GM12878 (cell line): ENCODE measurements around the gene EXOC3L1. TPM values are rescaled to one million over a fixed set of nuclear protein-coding genes. Genes with fewer than 3 reads are reported as not detected.

Experiments used
- ATAC-seq: fragments of 200-7000 bp; cut with Tn5 transposase; 3 replicates; pipeline ENCODE4 v1.9.1; 2020; ENCODE audit warnings: mild to moderate bottlenecking, moderate library complexity
- BruUV-seq: library from RNA; stranded (reverse); fragments of 400-500 nt; replicated peaks from 2 replicates; lab custom pipeline; 2021; lab: Mats Ljungman, UMichigan
- CTCF ChIA-PET: fragments of 300-600 bp; sonication (Branson Sonifier 250); formaldehyde crosslinking; extraction: SDS; loops from one replicate; lab custom pipeline; 2021; ENCODE audit warnings: inconsistent platforms; lab: Yijun Ruan, JAX
- POLR2A ChIA-PET: fragments of 350-600 bp; formaldehyde crosslinking; extraction: SDS; loops from one replicate; lab custom pipeline; 2021; ENCODE audit warnings: inconsistent platforms; lab: Charles Lee
- RAD21 ChIA-PET: fragments of 300-600 bp; sonication (Branson Sonifier 250); formaldehyde crosslinking; loops from one replicate; lab custom pipeline; 2023; ENCODE audit warnings: antibody characterized with exemption; ENCODE audit not compliant: unreplicated experiment; lab: Charles Lee
- SMC1A ChIA-PET: fragments of 300-600 bp; sonication (Branson Sonifier 250); formaldehyde crosslinking; loops from one replicate; lab custom pipeline; 2023; ENCODE audit not compliant: unreplicated experiment, uncharacterized antibody; lab: Charles Lee
- DNase-seq: peaks from one replicate; pipeline ENCODE4 v3.0.0-alpha.2; 2011; ENCODE audit warnings: low read depth, low spot score
- FAIRE-seq: peaks from 3 replicates; lab custom pipeline; 2011; peaks lifted over from hg19 to GRCh38; lab: Jason Lieb, UNC
- H2AFZ ChIP-seq: 2 replicates; pipeline ENCODE4 v1.6.0; 2011; ENCODE audit warnings: low read depth, low read length, control low read depth; ENCODE audit not compliant: control insufficient read depth
- H3K27ac ChIP-seq: 2 replicates; pipeline ENCODE4 v1.5.1; 2011; ENCODE audit warnings: control low read depth; ENCODE audit not compliant: control insufficient read depth, insufficient read depth
- H3K27me3 ChIP-seq, 2 experiments: replicated peaks in 1 of 2; 2 replicates each; pipeline versions ENCODE4 v1.6.0 to v1.6.1; 2011; ENCODE audit warnings: low read length in 1 of 2; ENCODE audit not compliant: control insufficient read depth in 2 of 2, insufficient read depth in 2 of 2
- H3K36me3 ChIP-seq, 2 experiments: 2 replicates each; pipeline ENCODE4 v1.5.1; 2011; ENCODE audit warnings: low read length in 1 of 2; ENCODE audit not compliant: control insufficient read depth in 2 of 2, insufficient read depth in 2 of 2
- H3K4me1 ChIP-seq: 2 replicates; pipeline ENCODE4 v1.6.1; 2011; ENCODE audit warnings: mild to moderate bottlenecking, low read length, moderate library complexity, mixed read lengths; ENCODE audit not compliant: control insufficient read depth, insufficient read depth
- H3K4me2 ChIP-seq: 2 replicates; pipeline ENCODE4 v1.6.0; 2011; ENCODE audit warnings: control low read depth; ENCODE audit not compliant: control insufficient read depth, insufficient read depth
- H3K4me3 ChIP-seq: fragments of 200-600 bp; sonication (generic); 2 replicates; pipeline ENCODE4 v1.5.1; 2016
- H3K79me2 ChIP-seq: 2 replicates; pipeline ENCODE4 v1.6.0; 2011; ENCODE audit warnings: low read length; ENCODE audit not compliant: control insufficient read depth, insufficient read depth
- H3K9ac ChIP-seq: 2 replicates; pipeline ENCODE4 v1.8.0; 2011; ENCODE audit warnings: low read length, control low read depth, mixed read lengths; ENCODE audit not compliant: control insufficient read depth, insufficient read depth
- H3K9me3 ChIP-seq: replicated peaks from 3 replicates; pipeline ENCODE4 v1.5.1; 2011; ENCODE audit warnings: mild to moderate bottlenecking, low read length; ENCODE audit not compliant: control insufficient read depth, insufficient read depth
- H4K20me1 ChIP-seq: 2 replicates; pipeline ENCODE4 v1.6.0; 2011; ENCODE audit not compliant: control insufficient read depth, insufficient read depth
- BHLHE40 ChIP-seq, 2 experiments: fragments of 450-650 bp in 1 of 2; IDR thresholded peaks; 2 replicates each; pipeline ENCODE4 v1.6.1; 2011 to 2017; ENCODE audit warnings: low read depth in 2 of 2, borderline replicate concordance in 1 of 2, improper control_type of control experiment in 1 of 2, low read length in 1 of 2, mild to moderate bottlenecking in 1 of 2
- BMI1 ChIP-seq: fragments of 450-650 bp; IDR thresholded peaks from 2 replicates; pipeline ENCODE4 v1.6.1; 2016; ENCODE audit warnings: mild to moderate bottlenecking, moderate library complexity, borderline replicate concordance
- DPF2 ChIP-seq: fragments of 450-650 bp; IDR thresholded peaks from 2 replicates; pipeline ENCODE4 v1.6.1; 2017; ENCODE audit warnings: mild to moderate bottlenecking
- HDGF ChIP-seq: fragments of 450-650 bp; IDR thresholded peaks from 2 replicates; pipeline ENCODE4 v1.6.1; 2016; ENCODE audit warnings: antibody characterized with exemption
- IKZF2 ChIP-seq, 2 experiments: fragments of 450-650 bp; IDR thresholded peaks; 2 replicates each; pipeline ENCODE4 v1.6.1; 2017; ENCODE audit warnings: mild to moderate bottlenecking in 2 of 2, moderate library complexity in 2 of 2
- MEF2B ChIP-seq: fragments of 450-650 bp; IDR thresholded peaks from 2 replicates; pipeline ENCODE4 v1.6.1; 2018; ENCODE audit warnings: mild to moderate bottlenecking, moderate library complexity; ENCODE audit not compliant: partially characterized antibody, poor library complexity, severe bottlenecking
- MXI1 ChIP-seq: fragments of 150-350 bp; IDR thresholded peaks from 2 replicates; pipeline ENCODE4 v1.6.1; 2011; ENCODE audit warnings: low read depth, mild to moderate bottlenecking, inconsistent platforms, low read length, improper control_type of control experiment
- NR2F1 ChIP-seq: fragments of 450-650 bp; conservative IDR thresholded peaks from 2 replicates; pipeline ENCODE4 v1.6.1; 2017; ENCODE audit warnings: mild to moderate bottlenecking
- POLR2AphosphoS2 ChIP-seq: IDR thresholded peaks from 2 replicates; pipeline ENCODE4 v1.6.1; 2011; ENCODE audit warnings: low read depth, mild to moderate bottlenecking, low read length, improper control_type of control experiment, moderate library complexity
- RAD51 ChIP-seq: fragments of 450-650 bp; IDR thresholded peaks from 2 replicates; pipeline ENCODE4 v1.6.1; 2016; ENCODE audit warnings: moderate library complexity, mild to moderate bottlenecking, inconsistent platforms
- RFX5 ChIP-seq: IDR thresholded peaks from 2 replicates; pipeline ENCODE4 v1.6.1; 2011; ENCODE audit warnings: low read depth, low read length, improper control_type of control experiment
- RUNX3 ChIP-seq: IDR thresholded peaks from 2 replicates; pipeline ENCODE4 v1.6.1; 2012; ENCODE audit warnings: low read length, inconsistent platforms
- SRF ChIP-seq, 2 experiments: IDR thresholded peaks; 2 replicates each; pipeline ENCODE4 v1.6.1; 2011; ENCODE audit warnings: low read depth in 2 of 2, low read length in 2 of 2, mild to moderate bottlenecking in 1 of 2, moderate library complexity in 1 of 2
- YBX1 ChIP-seq: fragments of 450-650 bp; IDR thresholded peaks from 2 replicates; pipeline ENCODE4 v1.6.1; 2016; ENCODE audit warnings: antibody characterized with exemption
- WGBS: methylation state at CpG from one replicate; pipeline ENCODE4 v1.1.6; 2016; ENCODE audit warnings: low lambda C conversion rate; ENCODE audit not compliant: insufficient replicate concordance, insufficient coverage; ENCODE audit errors: missing lambda C conversion rate; 5-methylcytosine and 5-hydroxymethylcytosine counted together
- in situ Hi-C: fragments of 300-500 bp; cut with MboI; formaldehyde crosslinking; loops from 9 replicates; pipeline ENCODE4 v1.14.3; 2018; ENCODE audit warnings: mixed read lengths
- intact Hi-C: fragments of 100-400 bp; cut with micrococcal nuclease; formaldehyde crosslinking; loops from one replicate; pipeline ENCODE4 v1.14.2; 2022; ENCODE audit not compliant: unreplicated experiment
- polyA plus RNA-seq, 11 experiments: library from polyadenylated mRNA; depleted of rRNA in 4 of 11; unstranded in 6 of 11; stranded (reverse) in 5 of 11; fragments of >200 nt; fragmentation: Nextera tagmentation in 4 of 11; fragmentation: Illumina TruSeq in 1 of 11; extraction: Ambion mirVana in 4 of 11; extraction: Trizol in 1 of 11; gene quantifications; 1 replicate in 1 of 11; 2 replicates in 10 of 11; pipeline versions ENCODE4 v1.2.1 to v1.2.3, GENCODE V29; 2011 to 2016; ENCODE audit warnings: inconsistent platforms in 2 of 11, missing spikeins in 2 of 11, low read depth in 1 of 11
- total RNA-seq, 4 experiments: library from RNA; depleted of rRNA in 3 of 4; stranded (reverse); fragments of >200 nt in 3 of 4; fragmentation: Illumina TruSeq in 1 of 4; extraction: Trizol in 1 of 4; gene quantifications; 2 replicates each; pipeline versions ENCODE4 v1.2.1 to v1.2.3, GENCODE V29; 2013 to 2021
- TF ChIP-seq, protein P1 (sequence below): IDR thresholded peaks from 2 replicates; pipeline ENCODE4 v1.6.1; 2011; ENCODE audit warnings: borderline replicate concordance, low read depth, mild to moderate bottlenecking, moderate library complexity, mixed read lengths, low read length; ENCODE audit not compliant: insufficient read depth; ENCODE audit errors: extremely low read length
- TF ChIP-seq, protein P2 (sequence below), 3 experiments: IDR thresholded peaks in 2 of 3; conservative IDR thresholded peaks in 1 of 3; 2 replicates each; pipeline ENCODE4 v1.5.1; 2011; ENCODE audit warnings: low read depth in 3 of 3, low read length in 3 of 3, mild to moderate bottlenecking in 3 of 3, control low read depth in 2 of 3, moderate library complexity in 2 of 3, inconsistent platforms in 1 of 3, mixed read lengths in 1 of 3; ENCODE audit not compliant: control insufficient read depth in 2 of 3, insufficient read depth in 1 of 3; ENCODE audit errors: extremely low read depth in 1 of 3
- TF ChIP-seq, protein P3 (sequence below): fragments of 450-650 bp; IDR thresholded peaks from 2 replicates; pipeline ENCODE4 v1.6.1; 2017; ENCODE audit warnings: low read depth, mild to moderate bottlenecking, moderate library complexity
- TF ChIP-seq, protein P4 (sequence below): fragments of 450-650 bp; IDR thresholded peaks from 2 replicates; pipeline ENCODE4 v1.6.1; 2016; ENCODE audit warnings: mild to moderate bottlenecking

Gene EXOC3L1
- total and polyA plus RNA-seq, 10 of the 15 experiments (the other 5 are each of a cell fraction or from before 2014, with no cell fraction given), result 0.07 to 0.42 TPM; not detected in 8

DNA sequence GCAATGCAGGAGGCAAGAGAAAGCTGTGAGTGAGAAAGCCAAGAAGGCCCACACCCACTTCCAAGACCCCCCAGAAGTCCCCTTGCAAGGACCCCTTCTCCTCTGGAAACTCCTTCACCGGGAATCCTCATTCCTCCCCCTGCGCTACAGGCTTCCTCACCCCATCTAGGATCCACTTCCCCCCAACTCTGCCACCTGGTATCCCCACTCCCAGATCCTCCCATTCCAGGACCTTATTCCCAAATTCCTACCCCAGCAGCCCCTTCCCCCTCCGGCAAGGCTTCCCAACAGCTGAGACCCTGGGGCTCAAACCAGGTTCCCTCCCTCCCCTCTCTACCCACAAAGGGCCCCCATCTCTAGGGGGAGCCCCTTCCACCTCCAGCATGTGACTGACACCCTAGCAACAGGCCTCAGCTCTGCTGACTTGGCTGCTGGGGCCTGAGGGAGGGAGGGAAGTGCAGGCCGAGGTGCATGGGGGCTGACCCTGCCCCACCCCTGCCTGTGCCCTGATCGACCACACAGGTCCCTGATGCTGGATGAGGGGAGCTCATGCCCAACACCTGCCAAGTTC lies 23.3 kb downstream of the EXOC3L1 start:
- Histone ChIP-seq H3K4me3 (no peak overlapping the region), H3K4me2 (no peak overlapping the region), H3K27ac (no peak overlapping the region), H3K9ac (no peak overlapping the region), H4K20me1 (no peaks in the 10 kb centered on the region; the same call in 1 of the 2 replicates), H3K36me3 (no peaks in the 10 kb centered on the region), H3K27me3 (peaks cover 2 to 18% of the 10 kb centered on the region in 2 experiments), H2AFZ (no peak overlapping the region), H3K4me1 (peaks cover 49% of the 10 kb centered on the region), H3K9me3 (no peaks in the 10 kb centered on the region; the same call in 2 of the 3 replicates), H3K79me2 (no peaks in the 10 kb centered on the region)
- BruUV-seq, result no TSS peak
- ChIA-PET CTCF (interaction anchor here (0.7 to 5.4 kb wide), 5 partner anchors 7 to 149 kb away, joined by 3 to 60 read pairs (median 6); partner anchors contain the start of genes FBXL8 and TRADD), SMC1A (interaction anchor here (1.0 to 1.1 kb wide), 2 partner anchors 18 to 149 kb away, joined by 3 read pairs; no protein-coding TSS in a partner anchor), POLR2A (interaction anchor here (1.0 kb wide), 1 partner anchor 11 kb away, joined by 3 read pairs; no protein-coding TSS in a partner anchor), RAD21 (no interaction called here)
- no peak for FAIRE-seq
- intact Hi-C loops, result no loop called here
- in situ Hi-C loops, result no loop called here
- ATAC-seq, result no peak
- no peak for DNase-seq
- WGBS, result 58% methylated on average over 5 of the region's 5 CpGs
- TF ChIP-seq, protein P1, sequence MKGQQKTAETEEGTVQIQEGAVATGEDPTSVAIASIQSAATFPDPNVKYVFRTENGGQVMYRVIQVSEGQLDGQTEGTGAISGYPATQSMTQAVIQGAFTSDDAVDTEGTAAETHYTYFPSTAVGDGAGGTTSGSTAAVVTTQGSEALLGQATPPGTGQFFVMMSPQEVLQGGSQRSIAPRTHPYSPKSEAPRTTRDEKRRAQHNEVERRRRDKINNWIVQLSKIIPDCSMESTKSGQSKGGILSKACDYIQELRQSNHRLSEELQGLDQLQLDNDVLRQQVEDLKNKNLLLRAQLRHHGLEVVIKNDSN, result peak; percentile 66
- TF ChIP-seq, protein P2, sequence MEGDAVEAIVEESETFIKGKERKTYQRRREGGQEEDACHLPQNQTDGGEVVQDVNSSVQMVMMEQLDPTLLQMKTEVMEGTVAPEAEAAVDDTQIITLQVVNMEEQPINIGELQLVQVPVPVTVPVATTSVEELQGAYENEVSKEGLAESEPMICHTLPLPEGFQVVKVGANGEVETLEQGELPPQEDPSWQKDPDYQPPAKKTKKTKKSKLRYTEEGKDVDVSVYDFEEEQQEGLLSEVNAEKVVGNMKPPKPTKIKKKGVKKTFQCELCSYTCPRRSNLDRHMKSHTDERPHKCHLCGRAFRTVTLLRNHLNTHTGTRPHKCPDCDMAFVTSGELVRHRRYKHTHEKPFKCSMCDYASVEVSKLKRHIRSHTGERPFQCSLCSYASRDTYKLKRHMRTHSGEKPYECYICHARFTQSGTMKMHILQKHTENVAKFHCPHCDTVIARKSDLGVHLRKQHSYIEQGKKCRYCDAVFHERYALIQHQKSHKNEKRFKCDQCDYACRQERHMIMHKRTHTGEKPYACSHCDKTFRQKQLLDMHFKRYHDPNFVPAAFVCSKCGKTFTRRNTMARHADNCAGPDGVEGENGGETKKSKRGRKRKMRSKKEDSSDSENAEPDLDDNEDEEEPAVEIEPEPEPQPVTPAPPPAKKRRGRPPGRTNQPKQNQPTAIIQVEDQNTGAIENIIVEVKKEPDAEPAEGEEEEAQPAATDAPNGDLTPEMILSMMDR (IDR thresholded peaks at IDR 0.05 in 2 of 3, conservative IDR thresholded peaks at IDR 0.05 in 1 of 3; ENCODE audit: control insufficient read depth in 2 of 3, extremely low read depth in 1 of 3, insufficient read depth in 1 of 3, low read depth in 3 of 3, low read length in 3 of 3), result 0 out of 6 replicates have a peak, but pooled peaks of 1 of the 3 experiments have one; percentile 1
- peak; percentile 47; the same call in 1 of the 2 replicates for TF ChIP-seq MXI1
- 0 out of 2 replicates have a peak, but pooled peaks have one; percentile 8 for TF ChIP-seq DPF2
- TF ChIP-seq, protein P3, sequence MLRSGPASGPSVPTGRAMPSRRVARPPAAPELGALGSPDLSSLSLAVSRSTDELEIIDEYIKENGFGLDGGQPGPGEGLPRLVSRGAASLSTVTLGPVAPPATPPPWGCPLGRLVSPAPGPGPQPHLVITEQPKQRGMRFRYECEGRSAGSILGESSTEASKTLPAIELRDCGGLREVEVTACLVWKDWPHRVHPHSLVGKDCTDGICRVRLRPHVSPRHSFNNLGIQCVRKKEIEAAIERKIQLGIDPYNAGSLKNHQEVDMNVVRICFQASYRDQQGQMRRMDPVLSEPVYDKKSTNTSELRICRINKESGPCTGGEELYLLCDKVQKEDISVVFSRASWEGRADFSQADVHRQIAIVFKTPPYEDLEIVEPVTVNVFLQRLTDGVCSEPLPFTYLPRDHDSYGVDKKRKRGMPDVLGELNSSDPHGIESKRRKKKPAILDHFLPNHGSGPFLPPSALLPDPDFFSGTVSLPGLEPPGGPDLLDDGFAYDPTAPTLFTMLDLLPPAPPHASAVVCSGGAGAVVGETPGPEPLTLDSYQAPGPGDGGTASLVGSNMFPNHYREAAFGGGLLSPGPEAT, result peak; percentile 63; the same call in 1 of the 2 replicates
- peak; percentile 74; the same call in 1 of the 2 replicates for TF ChIP-seq HDGF
- no peak for TF ChIP-seq RUNX3
- TF ChIP-seq, protein P4, sequence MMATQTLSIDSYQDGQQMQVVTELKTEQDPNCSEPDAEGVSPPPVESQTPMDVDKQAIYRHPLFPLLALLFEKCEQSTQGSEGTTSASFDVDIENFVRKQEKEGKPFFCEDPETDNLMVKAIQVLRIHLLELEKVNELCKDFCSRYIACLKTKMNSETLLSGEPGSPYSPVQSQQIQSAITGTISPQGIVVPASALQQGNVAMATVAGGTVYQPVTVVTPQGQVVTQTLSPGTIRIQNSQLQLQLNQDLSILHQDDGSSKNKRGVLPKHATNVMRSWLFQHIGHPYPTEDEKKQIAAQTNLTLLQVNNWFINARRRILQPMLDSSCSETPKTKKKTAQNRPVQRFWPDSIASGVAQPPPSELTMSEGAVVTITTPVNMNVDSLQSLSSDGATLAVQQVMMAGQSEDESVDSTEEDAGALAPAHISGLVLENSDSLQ, result peak; percentile 86
- TF ChIP-seq POLR2AphosphoS2, result no peak
- TF ChIP-seq RFX5, result 0 out of 2 replicates have a peak, but pooled peaks have one; percentile 46
- TF ChIP-seq SRF (IDR thresholded peaks at IDR 0.05; ENCODE audit: low read depth in 2 of 2, low read length in 2 of 2), result no peak
- TF ChIP-seq IKZF2 (IDR thresholded peaks at IDR 0.05), result peak; percentile 63 to 71
- TF ChIP-seq MEF2B, result peak; percentile 33
- peak; percentile 24; the same call in 1 of the 2 replicates for TF ChIP-seq NR2F1
- TF ChIP-seq YBX1, result no peak
- TF ChIP-seq BHLHE40 (IDR thresholded peaks at IDR 0.05; ENCODE audit: borderline replicate concordance in 1 of 2, low read depth in 2 of 2, low read length in 1 of 2), result peak; percentile 91 to 94
- TF ChIP-seq BMI1, result peak; percentile 19; the same call in 1 of the 2 replicates
- peak; percentile 86 for TF ChIP-seq RAD51
